ENCODE results near the gene DRG1.

- no peak for TF ChIP-seq CTCF (IDR thresholded peaks at IDR 0.05)
- TF ChIP-seq POLR2A (IDR thresholded peaks at IDR 0.05) = no peak
These were observed 49.4 kb upstream of the DRG1 start for GRCh38 chr22:31349960-31350359.

Data from sigmoid colon (tissue), 3 donors.